Measurements from ENCODE around the gene RAB36. TPM values are rescaled to one million over a fixed set of nuclear protein-coding genes. Genes with fewer than 3 reads are reported as not detected.

The RAB36 gene
- total RNA-seq, 1 donor from 2014 or later, result 3.2 TPM

GRCh38 chr22:23166042-23166831, 21.0 kb downstream of the RAB36 start:
- no peak for DNase-seq (ENCODE audit: extremely low spot score in 2 of 2)
- H3K27me3 ChIP-seq, result no peaks in the 10 kb centered on the region
- no peaks in the 10 kb centered on the region for H3K9me3 ChIP-seq
- TF ChIP-seq POLR2A (IDR thresholded peaks at IDR 0.05) (no peak), CTCF (IDR thresholded peaks at IDR 0.05) (no peak), POLR2AphosphoS5 (IDR thresholded peaks at IDR 0.05; ENCODE audit: insufficient read depth in 1 of 2, low read depth in 1 of 2) (no peak)
- H3K36me3 ChIP-seq, result no peaks in the 10 kb centered on the region
- H3K27ac ChIP-seq, result no peak overlapping the region
- intact Hi-C loops (cut with DNase I), result no loop called here
- H3K4me3 ChIP-seq, result no peak overlapping the region
- H3K4me1 ChIP-seq, result peaks cover 13% of the 10 kb centered on the region

GRCh38 chr22:23166841-23167616, 21.8 kb downstream of the RAB36 start:
- no peak for DNase-seq (ENCODE audit: extremely low spot score in 2 of 2)
- intact Hi-C loops (cut with DNase I), result no loop called here

DNA sequence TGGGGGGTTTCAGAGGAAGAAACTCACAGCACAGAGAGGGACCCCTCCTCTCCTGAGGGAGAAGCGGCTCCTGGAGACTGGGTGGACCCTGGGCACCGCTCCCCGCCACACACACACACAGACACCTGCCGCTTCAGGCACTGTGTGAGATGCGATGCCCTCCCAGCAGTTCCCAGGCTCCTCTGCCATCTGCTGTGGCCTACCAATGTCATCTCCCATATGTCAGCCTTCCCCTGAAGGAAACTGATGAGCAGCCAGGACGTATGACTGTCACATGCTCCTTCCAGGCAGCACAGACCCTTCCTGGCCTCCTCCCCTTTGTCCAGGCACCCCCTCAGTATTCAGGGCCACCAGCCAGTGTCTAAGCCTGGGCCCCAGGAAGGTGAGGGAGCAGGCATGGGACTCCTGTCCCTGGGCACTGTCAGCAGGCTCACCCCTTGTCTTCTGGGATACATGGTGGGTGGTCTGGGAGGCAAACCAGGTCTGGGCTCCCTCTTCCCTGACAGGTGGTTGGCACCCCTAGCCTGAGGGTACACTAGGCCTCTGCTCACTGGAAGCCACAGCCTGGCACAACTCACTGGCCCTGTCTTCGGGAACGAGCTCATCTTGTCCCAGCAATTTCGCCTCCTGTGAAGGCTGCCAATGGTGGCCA, 23.2 kb downstream of the RAB36 start:
- TF ChIP-seq POLR2A (IDR thresholded peaks at IDR 0.05) (no peak), CTCF (IDR thresholded peaks at IDR 0.05) (no peak), POLR2AphosphoS5 (IDR thresholded peaks at IDR 0.05; ENCODE audit: insufficient read depth in 1 of 2, low read depth in 1 of 2) (no peak)
- Histone ChIP-seq H3K27me3 (no peaks in the 10 kb centered on the region), H3K27ac (no peak overlapping the region), H3K36me3 (no peaks in the 10 kb centered on the region), H3K4me1 (peaks cover 8% of the 10 kb centered on the region), H3K4me3 (no peak overlapping the region), H3K9me3 (no peaks in the 10 kb centered on the region)
- intact Hi-C loops (cut with DNase I), result no loop called here
- no peak for DNase-seq (ENCODE audit: extremely low spot score in 2 of 2)

More at GRCh38 chr22:23166841-23167616, 21.8 kb downstream of the RAB36 start:
- Histone ChIP-seq H3K27ac (no peak overlapping the region), H3K36me3 (no peaks in the 10 kb centered on the region), H3K4me1 (peaks cover 13% of the 10 kb centered on the region), H3K27me3 (no peaks in the 10 kb centered on the region), H3K9me3 (no peaks in the 10 kb centered on the region), H3K4me3 (no peak overlapping the region)
- TF ChIP-seq CTCF (IDR thresholded peaks at IDR 0.05) (no peak), POLR2A (IDR thresholded peaks at IDR 0.05) (no peak), POLR2AphosphoS5 (IDR thresholded peaks at IDR 0.05; ENCODE audit: insufficient read depth in 1 of 2, low read depth in 1 of 2) (no peak)

DNA sequence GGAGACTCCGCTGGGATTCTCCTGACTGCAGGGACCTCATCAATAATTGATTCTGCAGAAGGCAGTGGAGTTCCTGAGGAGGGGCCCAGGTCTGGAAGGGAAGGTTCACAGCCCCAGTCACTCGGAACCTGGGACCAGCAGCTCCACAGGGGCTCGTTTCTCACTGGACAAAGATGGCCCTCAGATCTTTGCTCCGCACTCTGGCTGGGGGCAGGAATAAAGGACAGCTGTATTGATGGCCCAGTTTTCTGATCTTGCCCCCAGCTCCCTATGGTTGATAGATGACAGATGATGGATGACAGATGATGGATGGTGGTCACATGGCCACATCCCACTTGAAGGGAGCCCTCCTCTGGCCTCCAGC, 23.7 kb downstream of the RAB36 start:
- Histone ChIP-seq H3K27me3 (no peaks in the 10 kb centered on the region), H3K36me3 (no peaks in the 10 kb centered on the region), H3K4me3 (no peak overlapping the region), H3K27ac (no peak overlapping the region), H3K4me1 (peaks cover 3% of the 10 kb centered on the region), H3K9me3 (no peaks in the 10 kb centered on the region)
- no peak for DNase-seq (ENCODE audit: extremely low spot score in 2 of 2)
- TF ChIP-seq POLR2A (IDR thresholded peaks at IDR 0.05) (no peak), POLR2AphosphoS5 (IDR thresholded peaks at IDR 0.05; ENCODE audit: insufficient read depth in 1 of 2, low read depth in 1 of 2) (no peak), CTCF (IDR thresholded peaks at IDR 0.05) (no peak)
- intact Hi-C loops (cut with DNase I), result no loop called here
